ENCODE measurements around the gene SLC25A21.

DNA sequence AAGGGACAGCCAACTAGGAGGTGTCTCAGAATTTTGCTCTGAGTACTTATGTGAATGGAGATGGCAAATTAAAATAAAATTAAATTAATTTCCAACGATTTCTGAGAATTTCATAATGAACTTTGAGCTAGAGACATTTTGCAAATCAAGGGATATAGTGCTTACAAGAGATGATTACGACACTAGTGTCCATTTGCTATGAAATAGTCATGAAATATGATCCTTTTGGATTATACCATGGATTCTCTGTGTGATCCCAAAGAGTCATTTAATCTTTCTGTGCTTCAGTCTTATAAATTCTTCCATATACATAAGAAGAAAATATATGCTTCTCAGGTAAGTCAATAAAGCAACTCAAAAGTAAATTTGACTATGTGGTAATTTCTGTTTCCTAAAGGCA, 240.6 kb downstream of the SLC25A21 start:
- TF ChIP-seq, protein P1, sequence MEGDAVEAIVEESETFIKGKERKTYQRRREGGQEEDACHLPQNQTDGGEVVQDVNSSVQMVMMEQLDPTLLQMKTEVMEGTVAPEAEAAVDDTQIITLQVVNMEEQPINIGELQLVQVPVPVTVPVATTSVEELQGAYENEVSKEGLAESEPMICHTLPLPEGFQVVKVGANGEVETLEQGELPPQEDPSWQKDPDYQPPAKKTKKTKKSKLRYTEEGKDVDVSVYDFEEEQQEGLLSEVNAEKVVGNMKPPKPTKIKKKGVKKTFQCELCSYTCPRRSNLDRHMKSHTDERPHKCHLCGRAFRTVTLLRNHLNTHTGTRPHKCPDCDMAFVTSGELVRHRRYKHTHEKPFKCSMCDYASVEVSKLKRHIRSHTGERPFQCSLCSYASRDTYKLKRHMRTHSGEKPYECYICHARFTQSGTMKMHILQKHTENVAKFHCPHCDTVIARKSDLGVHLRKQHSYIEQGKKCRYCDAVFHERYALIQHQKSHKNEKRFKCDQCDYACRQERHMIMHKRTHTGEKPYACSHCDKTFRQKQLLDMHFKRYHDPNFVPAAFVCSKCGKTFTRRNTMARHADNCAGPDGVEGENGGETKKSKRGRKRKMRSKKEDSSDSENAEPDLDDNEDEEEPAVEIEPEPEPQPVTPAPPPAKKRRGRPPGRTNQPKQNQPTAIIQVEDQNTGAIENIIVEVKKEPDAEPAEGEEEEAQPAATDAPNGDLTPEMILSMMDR (IDR thresholded peaks at IDR 0.05), result no peak
- no peak for TF ChIP-seq POLR2A (IDR thresholded peaks at IDR 0.05)
